HG03342 (cell line): ENCODE data around the gene LATS1.
"Not testable (repeated sequence)": the region's sequence is repeated elsewhere in the genome, so short reads cannot be mapped to it uniquely, and the experiment has no call there.

Experiments
- ATAC-seq: cut with Tn5 transposase; IDR thresholded peaks from one replicate; pipeline ENCODE4 v1.9.1; 2021; ENCODE audit warnings: mild to moderate bottlenecking, moderate library complexity; ENCODE audit not compliant: unreplicated experiment

Gene LATS1

DNA sequence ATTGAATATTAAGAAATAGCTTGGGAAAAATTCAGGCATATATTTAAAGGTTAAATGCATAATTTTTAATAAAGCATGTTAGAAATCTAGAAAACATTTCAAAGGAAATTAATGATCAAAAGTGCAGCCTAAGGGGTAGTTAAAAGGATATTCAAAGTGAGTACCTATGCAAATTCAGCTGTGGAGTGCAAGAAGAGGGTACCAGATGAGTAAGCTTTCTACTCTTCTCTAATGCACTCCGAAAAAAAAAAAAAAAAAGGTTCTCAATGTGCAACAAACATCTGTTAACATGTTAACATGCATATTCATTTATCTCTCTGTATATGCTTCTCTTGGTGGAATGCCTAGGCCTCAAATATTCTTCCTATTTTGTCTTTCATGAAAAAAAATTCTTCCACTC is 37.4 kb downstream of the LATS1 start:
- ATAC-seq = no peak

DNA sequence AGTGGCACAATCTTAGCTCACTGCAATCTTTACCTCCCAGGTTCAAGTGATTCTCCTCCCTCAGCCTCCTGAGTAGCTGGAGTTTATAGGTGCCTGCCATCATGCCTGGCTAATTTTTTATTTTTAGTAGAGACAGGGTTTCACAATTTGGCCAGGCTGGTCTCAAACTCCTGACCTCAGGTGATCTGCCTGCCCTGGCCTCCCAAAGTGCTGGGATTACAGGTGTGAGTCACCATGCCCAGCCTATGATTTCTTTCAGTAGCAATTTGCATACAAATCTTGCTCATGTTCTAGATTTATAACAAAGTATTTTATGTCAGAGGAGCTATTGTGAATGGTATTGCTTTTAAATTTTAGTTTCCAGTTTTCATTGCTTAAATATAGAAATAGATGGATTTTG is 45.6 kb downstream of the LATS1 start:
- ATAC-seq = not testable (repeated sequence)

- no peak for ATAC-seq
Measured at GRCh38 chr6:149660028-149660427, 57.9 kb downstream of the LATS1 start.

GRCh38 chr6:149657441-149657840 is 60.5 kb downstream of the LATS1 start:
- no peak for ATAC-seq

- ATAC-seq = no peak
Measured at GRCh38 chr6:149651056-149651455, 66.8 kb downstream of the LATS1 start.

DNA sequence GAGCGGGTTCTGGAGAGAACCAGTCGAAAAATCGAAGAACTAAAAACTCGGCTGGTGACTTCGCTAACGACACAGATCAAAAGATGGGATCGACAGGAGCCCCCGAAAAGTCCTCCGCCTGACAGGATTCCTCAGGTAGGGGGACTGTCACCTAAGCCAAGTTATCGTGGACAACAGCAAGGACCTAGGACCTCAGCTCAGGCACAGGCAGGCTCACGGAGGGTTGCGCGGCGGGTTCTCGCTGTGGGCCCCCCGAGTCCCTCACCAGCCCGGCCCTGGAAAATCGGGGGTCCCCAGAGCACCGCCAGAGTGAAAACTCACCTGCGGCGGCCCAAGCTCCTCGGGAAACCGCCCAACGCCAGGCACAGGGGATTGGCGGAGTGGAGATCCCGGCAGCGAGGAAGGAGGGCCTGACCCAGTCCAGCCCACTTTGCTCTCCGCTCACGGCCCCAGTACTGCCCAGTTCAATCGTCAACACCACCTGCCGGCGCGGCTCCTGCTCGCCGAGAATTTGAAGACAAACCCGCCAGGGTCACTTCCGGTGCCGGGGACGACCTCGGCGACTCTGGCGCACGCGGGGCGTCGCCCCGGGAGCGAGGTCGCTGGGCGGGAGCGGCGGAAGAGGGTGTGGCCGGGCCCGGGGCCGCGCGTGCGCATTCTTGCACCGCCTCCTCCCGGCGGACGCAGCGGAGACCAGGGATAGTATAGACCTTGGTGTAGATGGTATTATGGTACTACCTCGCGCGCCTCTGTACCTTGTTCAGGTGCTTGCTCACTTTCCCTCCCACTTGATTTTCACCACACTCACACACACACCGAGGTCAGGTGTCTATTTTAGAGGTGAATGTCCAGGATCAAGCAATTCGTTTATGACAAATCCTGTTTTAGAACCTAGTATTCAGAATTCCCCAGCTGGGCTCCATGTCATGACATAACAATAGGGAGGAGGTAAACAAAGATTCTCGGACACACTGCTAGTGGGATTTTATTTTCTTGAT is 69.5 kb downstream of the LATS1 start, which contains the start of gene KATNA1:
Gene KATNA1, minus strand, starts transcription at position 567 of the 998 bp plus-strand sequence. CDS start 10,167 bp downstream, outside the sequence.
- peak; percentile 90 for ATAC-seq

- no peak for ATAC-seq
Measured at GRCh38 chr6:149646599-149646998, 71.3 kb downstream of the LATS1 start.

- ATAC-seq = no peak
Measured at GRCh38 chr6:149642829-149643580, 74.9 kb downstream of the LATS1 start.

DNA sequence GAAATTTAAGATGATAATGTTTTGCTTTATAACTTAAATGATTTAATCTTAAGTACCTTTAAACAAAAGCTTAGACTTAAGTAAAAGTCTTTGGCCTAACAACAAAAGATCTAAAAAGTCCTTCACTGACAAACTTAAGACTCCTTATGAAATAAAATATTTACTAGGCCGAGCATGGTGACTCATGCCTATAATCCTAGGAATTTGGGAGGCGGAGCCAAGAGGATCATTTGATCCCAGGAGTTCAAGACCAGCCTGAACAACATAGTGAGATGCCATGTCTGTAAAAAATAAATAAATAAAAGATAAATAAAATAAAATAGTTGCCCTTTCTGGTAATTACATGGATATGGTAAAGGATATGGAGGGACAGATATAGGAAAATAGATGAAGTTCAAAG is 81.8 kb downstream of the LATS1 start:
- ATAC-seq = no peak

GRCh38 chr6:149634315-149634714 is 83.6 kb downstream of the LATS1 start:
- ATAC-seq = no peak

GRCh38 chr6:149628875-149629510 is 88.9 kb downstream of the LATS1 start:
- peak; percentile 90 for ATAC-seq

- no peak for ATAC-seq
Measured at GRCh38 chr6:149627672-149628071, 90.2 kb downstream of the LATS1 start.

- ATAC-seq = no peak
Measured at GRCh38 chr6:149615805-149616204, 102.1 kb downstream of the LATS1 start.

GRCh38 chr6:149614337-149614736 is 103.6 kb downstream of the LATS1 start:
- no peak for ATAC-seq

DNA sequence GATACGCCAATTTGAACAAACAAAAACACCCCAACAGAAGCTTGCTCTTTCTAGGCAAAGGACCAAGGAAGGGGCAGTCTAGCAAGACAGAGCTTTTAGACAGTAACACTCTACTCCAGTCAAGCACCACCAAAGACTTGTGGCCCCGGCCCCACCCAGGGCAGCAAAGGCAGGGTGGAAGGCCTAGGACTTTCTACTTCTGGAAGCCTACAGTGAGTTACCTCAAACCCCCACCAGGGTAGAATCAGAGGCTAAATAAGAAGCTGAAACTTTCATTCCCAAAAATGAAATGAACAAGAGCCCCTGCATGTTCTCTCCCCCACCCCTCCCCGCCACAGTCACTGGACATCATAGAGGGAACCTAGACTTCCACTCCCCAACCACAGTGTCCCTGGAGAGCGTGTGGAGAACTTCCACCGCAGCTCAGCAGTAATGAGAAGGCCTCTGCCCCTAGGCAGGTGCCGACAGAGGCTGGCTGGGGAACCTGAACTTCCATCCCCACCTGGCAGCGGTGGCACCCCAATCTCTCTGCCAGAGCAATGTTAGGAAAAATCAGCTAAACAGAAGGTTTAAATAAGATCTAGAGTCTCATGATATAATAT is 109.4 kb downstream of the LATS1 start:
- peak; percentile 65 for ATAC-seq
